HG02852 (cell line): ENCODE results near the gene ANO10.
"Not testable (repeated sequence)": the region's sequence is repeated elsewhere in the genome, so short reads cannot be mapped to it uniquely, and the experiment has no call there.

Source experiments
- ATAC-seq: cut with Tn5 transposase; IDR thresholded peaks from one replicate; pipeline ENCODE4 v1.9.1; 2021; ENCODE audit warnings: mild to moderate bottlenecking, moderate library complexity; ENCODE audit not compliant: unreplicated experiment

ANO10 gene

DNA sequence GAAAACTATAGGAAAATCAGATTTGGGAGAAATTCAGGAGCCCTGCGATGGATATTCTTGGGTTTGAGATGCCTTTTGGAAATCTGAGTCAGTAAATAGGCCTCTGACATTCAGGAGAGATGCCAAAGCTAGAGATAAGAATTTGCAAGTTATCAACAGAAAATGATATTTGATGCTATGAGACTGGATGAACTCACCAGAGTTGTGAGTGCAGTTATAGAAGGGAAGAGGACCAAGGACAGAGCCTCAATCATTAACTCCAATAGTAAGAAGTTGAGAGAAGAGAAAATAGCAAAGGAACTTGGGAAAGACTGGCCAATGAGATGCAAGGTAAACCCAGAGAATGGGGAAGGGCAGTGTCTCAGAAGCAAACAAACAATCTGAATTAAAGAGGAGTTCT, 7.9 kb upstream of the ANO10 start:
- ATAC-seq: no peak

- ATAC-seq: no peak
These were observed 7.4 kb upstream of the ANO10 start for GRCh38 chr3:43629257-43629656.

GRCh38 chr3:43627360-43627759, 5.5 kb upstream of the ANO10 start:
- ATAC-seq: no peak

GRCh38 chr3:43624619-43625305, 3.0 kb upstream of the ANO10 start:
- no peak for ATAC-seq

DNA sequence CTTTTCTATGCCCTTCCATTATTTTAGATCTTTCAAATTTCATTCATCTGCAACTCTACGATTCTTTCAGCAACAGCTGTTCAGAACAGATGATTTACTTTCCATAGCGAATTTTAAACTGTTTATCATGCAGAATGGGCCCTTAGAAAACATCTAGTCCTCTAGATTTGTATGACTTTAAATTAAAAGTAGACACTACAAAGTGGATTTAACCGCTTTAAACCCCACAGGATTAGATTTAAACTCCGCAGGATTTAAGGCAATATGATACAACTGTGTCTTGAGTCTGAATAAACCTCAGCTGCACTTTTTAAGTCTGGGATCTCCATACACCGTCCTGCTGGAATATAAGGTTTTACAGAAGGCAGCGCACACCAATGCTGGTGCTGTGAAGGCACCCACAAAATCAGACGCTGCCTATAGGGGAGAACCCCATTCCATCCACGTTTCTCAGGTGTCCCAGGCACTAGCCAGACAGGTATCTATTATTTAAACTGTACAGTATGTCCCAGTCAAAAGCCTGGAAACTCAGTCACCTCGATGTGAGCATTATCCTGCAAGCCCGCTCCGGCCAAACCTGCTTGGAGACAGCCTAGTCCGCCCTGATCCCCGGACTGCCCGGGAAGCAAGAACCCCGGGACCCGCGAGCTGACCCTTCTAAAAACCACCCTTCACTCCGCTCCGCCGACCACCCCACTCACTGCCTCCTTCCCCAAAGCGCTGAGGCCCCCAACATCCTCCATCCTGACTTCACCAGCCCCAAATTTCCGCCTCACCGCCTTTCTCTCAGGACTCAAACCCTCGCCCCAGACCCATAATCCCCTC, 768 bp downstream of the ANO10 start:
- peak; percentile 0 for ATAC-seq

DNA sequence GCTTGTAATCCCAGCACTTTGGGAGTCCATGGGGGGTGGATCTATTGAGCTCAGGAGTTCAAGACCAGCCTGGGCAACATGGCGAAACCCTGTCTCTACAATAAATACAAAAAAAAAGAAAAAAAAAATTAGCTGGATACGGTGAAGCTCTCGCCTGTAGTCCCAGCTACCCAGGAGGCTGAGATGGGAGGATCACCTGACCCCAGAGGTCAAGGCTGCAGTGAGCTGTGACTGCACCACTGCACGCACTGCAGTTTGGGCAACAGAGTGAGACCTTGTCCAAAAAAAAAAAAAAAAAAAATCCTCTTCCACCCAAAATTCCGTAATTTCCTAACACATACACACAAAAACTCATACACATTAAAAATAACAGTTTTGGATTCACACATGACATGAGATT, 2.2 kb downstream of the ANO10 start:
- no peak for ATAC-seq

DNA sequence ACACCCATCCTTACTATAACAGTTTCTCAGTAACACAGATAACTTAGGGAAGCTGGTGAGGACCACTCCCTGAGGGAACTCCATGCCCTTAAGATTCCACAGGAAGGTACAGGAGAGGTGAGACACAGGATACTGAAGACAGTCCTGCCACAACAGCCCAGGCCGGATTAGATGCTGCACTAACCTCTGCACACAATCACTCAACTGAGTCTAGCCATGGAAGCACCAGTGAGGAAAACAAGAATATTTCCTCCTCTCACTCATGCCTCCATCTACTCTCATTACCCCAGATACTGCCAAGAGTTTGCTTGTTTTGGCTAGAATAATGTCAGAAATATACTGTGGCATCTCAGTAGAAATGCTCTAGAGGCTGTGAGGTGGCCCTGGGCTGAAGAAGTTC, 3.7 kb downstream of the ANO10 start:
- no peak for ATAC-seq

GRCh38 chr3:43616034-43616433, 5.8 kb downstream of the ANO10 start:
- ATAC-seq: no peak

DNA sequence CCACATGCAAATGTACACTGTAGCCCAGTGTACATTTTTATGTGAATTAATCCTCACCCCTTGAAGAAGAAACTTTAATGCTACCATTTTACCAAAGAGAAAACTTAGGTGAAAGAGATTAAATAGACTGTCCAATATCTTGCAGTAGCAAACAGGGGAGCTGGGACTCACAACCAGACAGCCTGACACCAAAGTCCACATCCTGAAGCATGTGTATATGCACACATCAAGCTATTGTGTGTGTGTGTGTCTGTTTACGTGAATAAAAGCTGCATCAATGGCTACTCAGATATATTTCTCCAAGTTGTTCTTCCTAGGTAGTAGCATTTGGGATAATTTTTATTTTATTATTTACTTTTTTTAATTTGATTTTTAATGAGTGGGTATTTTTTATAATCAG, 6.7 kb downstream of the ANO10 start:
- ATAC-seq: no peak

GRCh38 chr3:43613976-43614375, 7.8 kb downstream of the ANO10 start:
- no peak for ATAC-seq

GRCh38 chr3:43612419-43612818, 9.4 kb downstream of the ANO10 start:
- no peak for ATAC-seq

DNA sequence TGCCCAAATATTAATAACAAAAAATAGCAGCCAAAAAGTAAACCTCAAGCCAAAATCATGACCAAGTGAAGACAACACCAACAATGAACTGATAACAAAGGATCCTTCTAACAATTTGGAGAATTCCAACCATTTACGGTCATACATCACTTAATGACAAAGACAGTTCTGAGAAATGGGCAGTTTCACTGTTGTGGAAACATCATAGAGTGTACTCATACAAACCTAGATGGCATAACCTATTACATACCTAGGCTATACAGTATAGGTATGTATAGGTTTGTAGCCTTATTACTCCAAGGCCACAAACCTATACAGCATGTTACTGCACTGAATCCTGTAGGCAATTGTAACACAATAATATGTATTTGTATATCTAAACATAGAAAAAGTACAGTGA, 12.4 kb downstream of the ANO10 start:
- ATAC-seq: no peak

DNA sequence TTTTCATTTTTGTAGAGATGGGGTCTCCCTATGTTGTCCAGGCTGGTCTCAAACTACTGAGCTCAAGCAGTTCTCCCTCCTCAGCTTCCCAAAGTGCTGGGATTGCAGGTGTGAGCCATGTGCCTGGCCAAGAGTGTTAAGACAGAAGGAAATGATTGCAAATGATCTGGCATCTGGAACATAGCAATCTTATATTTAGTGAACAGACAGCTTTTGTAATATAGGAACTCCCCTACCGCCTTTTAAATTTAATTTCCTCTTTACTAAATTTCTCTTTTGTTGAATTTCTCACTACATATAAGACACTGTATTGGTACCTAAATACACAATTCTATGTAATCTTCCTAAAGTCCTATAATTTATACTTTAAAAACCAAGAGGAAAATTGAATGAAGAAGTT, 13.1 kb downstream of the ANO10 start:
- ATAC-seq: no peak

DNA sequence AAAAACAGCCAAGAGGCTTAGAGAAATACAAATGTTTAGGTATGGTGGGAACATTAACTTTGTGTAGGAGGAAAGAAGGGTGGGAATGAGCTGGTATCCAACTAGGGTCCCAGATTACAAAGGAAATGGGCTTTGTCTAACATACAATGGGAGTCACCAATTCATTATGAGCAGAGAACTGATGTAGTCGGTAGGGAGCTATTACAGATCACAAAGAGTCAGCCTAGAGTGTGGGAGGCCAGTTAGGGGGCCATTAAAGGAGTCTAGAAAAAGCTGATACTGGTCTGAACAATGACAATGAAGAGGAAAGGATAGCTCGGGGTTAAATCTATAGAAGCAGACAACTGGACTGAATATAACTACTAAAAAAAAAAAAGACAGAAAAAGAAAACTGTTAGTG, 15.5 kb downstream of the ANO10 start:
- no peak for ATAC-seq

GRCh38 chr3:43599959-43600358, 21.9 kb downstream of the ANO10 start:
- not testable (repeated sequence) for ATAC-seq

- no peak for ATAC-seq
These were observed 23.9 kb downstream of the ANO10 start for GRCh38 chr3:43597961-43598360.

DNA sequence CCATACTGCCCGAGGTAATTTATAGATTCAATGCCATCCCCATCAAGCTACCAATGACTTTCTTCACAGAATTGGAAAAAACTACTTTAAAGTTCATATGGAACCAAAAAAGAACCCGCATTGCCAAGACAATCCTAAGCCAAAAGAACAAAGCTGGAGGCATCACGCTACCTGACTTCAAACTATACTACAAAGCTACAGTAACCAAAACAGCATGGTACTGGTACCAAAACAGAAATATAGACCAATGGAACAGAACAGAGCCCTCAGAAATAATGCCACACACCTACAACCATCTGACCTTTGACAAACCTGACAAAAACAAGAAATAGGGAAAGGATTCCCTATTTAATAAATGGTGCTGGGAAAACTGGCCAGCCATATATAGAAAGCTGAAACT, 25.6 kb downstream of the ANO10 start:
- ATAC-seq: not testable (repeated sequence)

GRCh38 chr3:43595280-43595679, 26.5 kb downstream of the ANO10 start:
- not testable (repeated sequence) for ATAC-seq

GRCh38 chr3:43593588-43593987, 28.2 kb downstream of the ANO10 start:
- not testable (repeated sequence) for ATAC-seq

- ATAC-seq: not testable (repeated sequence)
These were observed 29.9 kb downstream of the ANO10 start for GRCh38 chr3:43591866-43592265.

DNA sequence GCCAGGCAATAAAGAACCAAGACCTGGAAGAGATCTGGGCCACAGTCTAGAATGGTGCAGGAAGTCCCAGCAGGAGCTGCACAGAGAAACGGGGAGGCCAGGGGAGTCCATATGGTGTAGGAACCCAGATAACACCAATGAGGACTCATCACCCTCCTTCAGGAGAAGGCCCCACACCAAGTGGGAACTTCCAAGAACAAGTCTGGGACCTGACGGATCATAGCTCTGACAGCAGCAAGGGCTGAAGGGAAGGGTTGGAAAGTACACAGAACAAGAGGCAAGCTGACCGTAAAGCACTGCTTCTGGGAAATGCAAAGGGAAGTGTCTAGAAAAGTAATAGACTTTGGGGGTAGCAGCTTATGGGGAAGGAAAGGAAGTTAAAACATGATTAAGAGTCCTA, 34.5 kb downstream of the ANO10 start:
- no peak for ATAC-seq

DNA sequence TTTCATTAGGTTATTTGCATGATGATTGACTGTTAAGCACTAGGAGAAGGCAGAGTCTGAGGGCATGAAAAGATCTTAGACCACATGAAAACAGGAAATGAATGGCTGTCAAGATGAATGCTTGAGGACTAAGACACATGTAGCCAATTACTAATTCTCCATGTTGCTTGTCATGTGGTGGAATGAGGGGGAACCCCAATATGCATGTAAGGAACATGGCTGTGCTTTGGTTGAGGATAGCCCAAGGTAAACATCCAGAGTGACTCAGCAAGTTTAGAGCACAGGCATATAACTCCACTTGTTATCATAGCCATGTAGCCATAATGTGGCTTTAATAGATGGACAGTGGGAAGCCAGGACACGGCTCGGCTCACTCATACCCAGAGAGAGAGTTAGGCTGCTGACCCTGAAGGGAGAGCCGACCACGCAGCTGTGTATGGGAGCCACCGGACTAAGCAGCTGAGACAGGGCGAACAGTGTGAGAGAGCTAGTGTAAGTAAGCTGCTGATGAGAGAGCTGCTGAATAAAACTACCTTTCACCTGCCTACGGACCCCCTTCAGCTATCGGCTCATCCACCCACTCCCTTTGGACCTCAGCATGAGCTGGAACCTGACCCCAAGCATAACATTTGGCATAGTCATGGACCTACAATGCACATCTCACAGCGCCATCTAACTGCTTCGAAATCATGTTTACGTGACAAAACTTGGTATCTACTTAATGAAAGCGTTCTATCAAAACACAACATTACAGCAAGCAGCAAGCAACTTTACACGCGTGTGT, 37.6 kb downstream of the ANO10 start:
- no peak for ATAC-seq
